Mucosa of rectum (tissue), 2 donors: ENCODE data around the gene PCLAF.
A peak's percentile ranks its signal among the peaks of the same experiment; 100 is the strongest.

Experiments used
- H3K27ac ChIP-seq, 2 donors: one replicate each; pipeline ENCODE4 v1.7.0; 2013; ENCODE audit warnings: inconsistent platforms in 2 of 2, low read depth in 2 of 2, low read length in 2 of 2
- H3K27me3 ChIP-seq, 2 donors: one replicate each; pipeline ENCODE4 v1.7.0; 2013; ENCODE audit warnings: low read length in 2 of 2; ENCODE audit not compliant: control insufficient read depth in 2 of 2, insufficient read depth in 2 of 2
- H3K36me3 ChIP-seq, 2 donors: one replicate each; pipeline ENCODE4 v1.7.0; 2013; ENCODE audit warnings: low read length in 2 of 2; ENCODE audit not compliant: control insufficient read depth in 2 of 2, insufficient read depth in 2 of 2
- H3K4me1 ChIP-seq, 2 donors: one replicate each; pipeline ENCODE4 v1.7.0; 2013; ENCODE audit warnings: low read length in 2 of 2, mild to moderate bottlenecking in 1 of 2; ENCODE audit not compliant: control insufficient read depth in 2 of 2, insufficient read depth in 2 of 2
- H3K4me3 ChIP-seq, 2 donors: one replicate each; pipeline ENCODE4 v1.7.0; 2013; ENCODE audit warnings: low read length in 2 of 2
- H3K9ac ChIP-seq, 2 donors: one replicate each; pipeline ENCODE4 v1.7.0; 2013; ENCODE audit warnings: low read length in 2 of 2, low read depth in 1 of 2, mild to moderate bottlenecking in 1 of 2
- H3K9me3 ChIP-seq, 2 donors: one replicate each; pipeline ENCODE4 v1.7.0; 2013; ENCODE audit warnings: low read length in 2 of 2; ENCODE audit not compliant: control insufficient read depth in 2 of 2
- donor health status: healthy.
- donor health status: Normal muscosa, but diverticular disease.

Gene PCLAF, protein sequence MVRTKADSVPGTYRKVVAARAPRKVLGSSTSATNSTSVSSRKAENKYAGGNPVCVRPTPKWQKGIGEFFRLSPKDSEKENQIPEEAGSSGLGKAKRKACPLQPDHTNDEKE

DNA sequence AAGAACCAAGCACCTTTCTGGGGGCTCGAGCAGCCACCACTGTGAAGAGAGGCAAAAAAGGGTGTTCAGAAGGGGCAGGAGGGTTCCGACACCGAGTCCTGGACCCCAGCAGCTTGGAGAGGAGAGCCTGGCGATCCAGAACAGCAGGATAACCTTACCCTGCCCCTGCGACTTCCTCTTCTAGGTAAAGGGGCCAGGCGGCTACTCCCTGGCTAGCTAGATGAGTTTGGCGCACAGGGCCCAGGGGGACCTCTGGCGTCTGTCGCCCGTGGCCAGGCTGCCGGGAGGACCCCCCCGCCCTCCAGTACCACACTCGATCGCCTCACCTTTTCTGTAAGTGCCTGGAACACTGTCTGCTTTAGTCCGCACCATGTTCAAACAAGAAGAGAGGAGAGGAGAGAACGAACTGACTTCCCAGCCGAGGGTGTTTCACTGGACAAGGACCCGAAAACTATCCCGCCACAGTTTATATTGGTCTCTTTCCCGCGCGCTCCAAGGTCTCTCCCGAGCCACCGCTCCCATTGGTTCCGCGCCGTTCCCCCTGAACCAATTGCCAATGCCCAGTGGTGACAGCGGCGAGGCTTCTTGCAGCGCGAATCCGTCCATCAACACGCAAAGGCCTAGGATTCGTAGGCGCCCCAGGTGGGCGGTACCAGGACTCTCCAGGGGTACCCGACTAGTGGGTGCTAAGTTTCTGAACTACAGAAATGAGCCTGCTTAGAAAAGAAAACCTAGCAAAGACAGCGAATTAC lies at the start of gene PCLAF:
Gene PCLAF, minus strand, starts transcription at position 442 of the 752 bp plus-strand sequence. Its CDS starts 70 bp downstream, at position 372.
- H3K27me3 ChIP-seq: no peaks in the 10 kb centered on the region
- no peaks in the 10 kb centered on the region for H3K36me3 ChIP-seq
- peak within 1 kb of the TSS; percentile 88 to 95 for H3K4me3 ChIP-seq
- no peak within 1 kb of the TSS for H3K27ac ChIP-seq
- no peaks in the 10 kb centered on the region for H3K9me3 ChIP-seq
- H3K4me1 ChIP-seq: peaks cover 5 to 6% of the 10 kb centered on the region in 2 donors
- H3K9ac ChIP-seq: peak within 1 kb of the TSS; percentile 61 to 72

DNA sequence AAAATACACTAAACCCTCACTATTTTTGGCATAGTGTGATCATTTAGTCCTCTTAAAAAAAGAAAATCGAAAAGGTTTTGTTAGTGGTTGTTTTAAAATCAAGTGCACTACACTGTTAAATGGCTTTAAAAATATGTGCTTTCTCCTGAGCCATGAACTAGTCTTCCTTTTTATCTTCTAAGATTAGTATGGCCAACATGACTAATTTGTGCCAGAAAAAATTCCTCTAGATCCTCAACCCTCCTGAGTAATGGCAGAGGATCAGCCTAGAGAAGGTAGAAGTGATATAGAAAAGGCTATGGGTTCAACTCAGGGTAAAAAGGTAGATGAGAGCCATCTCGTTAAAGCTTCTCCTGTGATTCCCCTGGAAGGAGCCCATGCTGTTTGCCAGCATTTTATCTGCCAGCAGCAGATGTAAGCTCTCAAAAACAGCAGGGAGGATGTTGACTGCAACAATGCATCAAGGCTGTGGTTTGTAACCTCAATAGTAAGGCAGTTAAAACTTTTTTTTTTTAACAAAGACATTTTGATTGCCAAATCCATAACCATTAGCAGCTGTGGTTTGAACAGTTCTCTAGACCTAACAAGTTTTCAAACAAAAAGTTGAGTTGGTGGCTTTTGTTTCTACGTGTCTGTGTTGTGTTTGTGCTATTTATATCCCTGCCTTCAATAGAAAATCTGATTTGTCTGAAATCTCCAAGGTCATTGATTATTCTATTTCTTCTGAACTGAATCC lies 48.9 kb upstream of the PCLAF start:
- no peaks in the 10 kb centered on the region for H3K27me3 ChIP-seq
- H3K4me3 ChIP-seq: no peak overlapping the region
- no peak overlapping the region for H3K27ac ChIP-seq
- H3K4me1 ChIP-seq: no peaks in the 10 kb centered on the region
- peaks cover 16 to 21% of the 10 kb centered on the region in 2 donors for H3K36me3 ChIP-seq
- H3K9ac ChIP-seq: no peak overlapping the region
- no peaks in the 10 kb centered on the region for H3K9me3 ChIP-seq

DNA sequence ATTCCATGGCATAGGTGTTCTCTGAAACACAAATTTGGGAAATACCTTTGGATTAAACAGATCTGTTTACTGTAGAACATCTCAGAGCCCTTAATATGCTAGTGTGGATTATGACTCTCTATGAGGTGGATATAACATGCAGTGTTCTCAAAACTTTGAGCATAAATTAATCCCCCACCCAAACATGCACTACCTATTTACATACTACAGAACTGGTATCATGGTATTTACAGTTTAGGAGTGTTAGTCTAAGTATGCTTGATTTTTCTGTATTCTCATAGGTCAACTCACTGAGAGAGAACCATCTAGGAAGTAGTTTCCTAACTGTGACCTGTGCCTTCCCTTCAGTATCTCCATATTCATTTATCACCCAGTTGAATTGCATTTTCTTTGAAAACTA lies 48.2 kb upstream of the PCLAF start:
- Histone ChIP-seq H3K9me3 (no peaks in the 10 kb centered on the region), H3K4me1 (no peaks in the 10 kb centered on the region), H3K27me3 (no peaks in the 10 kb centered on the region), H3K36me3 (peaks cover 17 to 26% of the 10 kb centered on the region in 2 donors), H3K9ac (no peak overlapping the region), H3K27ac (no peak overlapping the region), H3K4me3 (no peak overlapping the region)

DNA sequence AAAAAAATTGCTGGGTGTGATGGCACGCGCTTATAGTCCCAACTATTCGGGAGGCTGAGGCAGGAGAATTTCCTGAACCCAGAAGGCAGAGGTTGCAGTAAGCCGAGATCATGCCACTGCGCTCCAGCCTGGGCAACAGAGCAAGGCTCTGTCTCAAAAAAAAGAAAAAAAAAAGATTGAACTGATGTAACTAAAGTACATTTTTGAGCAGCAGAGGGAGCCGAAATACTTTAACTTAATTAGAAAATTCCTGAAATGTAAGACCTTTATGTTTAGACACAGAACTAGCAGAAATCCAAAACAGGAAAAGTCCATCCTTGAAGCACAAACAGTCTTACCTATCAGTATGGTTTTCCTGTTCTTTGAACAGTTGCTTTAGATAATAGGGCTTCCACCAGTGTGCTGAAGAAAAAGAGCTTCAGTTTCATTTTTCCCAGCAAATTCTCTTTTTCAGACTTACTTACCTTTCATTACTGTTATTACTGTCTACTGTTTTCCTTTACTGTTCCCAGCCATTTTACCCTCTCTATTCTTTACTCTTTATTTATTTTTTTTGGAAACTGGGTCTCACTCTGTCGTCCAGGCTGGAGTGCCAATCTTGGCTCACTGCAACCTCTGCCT lies 45.7 kb upstream of the PCLAF start:
- Histone ChIP-seq H3K27me3 (no peaks in the 10 kb centered on the region), H3K36me3 (peaks cover 33 to 35% of the 10 kb centered on the region in 2 donors)

DNA sequence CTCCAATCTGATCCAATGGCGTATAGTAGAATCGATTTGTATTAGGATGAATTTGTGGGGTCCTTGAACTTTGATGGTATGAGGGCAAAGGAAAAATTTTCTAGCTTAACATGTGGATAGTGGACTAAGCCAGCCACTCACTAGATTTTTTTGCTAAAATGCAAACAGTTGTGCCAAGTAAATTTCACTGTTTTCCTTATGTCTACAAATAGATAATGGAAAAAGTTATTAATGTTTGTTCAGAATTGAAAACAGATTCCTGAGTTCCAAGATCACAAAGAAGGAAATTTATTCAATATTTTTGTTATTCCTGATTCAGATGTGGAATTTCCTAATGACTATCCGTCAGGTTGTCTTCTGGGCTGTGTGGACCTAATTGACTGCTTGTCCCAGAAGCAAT lies 44.0 kb upstream of the PCLAF start:
- no peak overlapping the region for H3K27ac ChIP-seq
- no peak overlapping the region for H3K4me3 ChIP-seq
- H3K36me3 ChIP-seq: peaks cover 33 to 44% of the 10 kb centered on the region in 2 donors
- H3K4me1 ChIP-seq: no peaks in the 10 kb centered on the region
- H3K9ac ChIP-seq: no peak overlapping the region
- H3K27me3 ChIP-seq: no peaks in the 10 kb centered on the region
- no peaks in the 10 kb centered on the region for H3K9me3 ChIP-seq

More for the DNA sequence above, 45.7 kb upstream of the PCLAF start:
- Histone ChIP-seq H3K4me1 (no peaks in the 10 kb centered on the region), H3K9ac (no peak overlapping the region), H3K9me3 (no peaks in the 10 kb centered on the region), H3K4me3 (no peak overlapping the region), H3K27ac (no peak overlapping the region)

DNA sequence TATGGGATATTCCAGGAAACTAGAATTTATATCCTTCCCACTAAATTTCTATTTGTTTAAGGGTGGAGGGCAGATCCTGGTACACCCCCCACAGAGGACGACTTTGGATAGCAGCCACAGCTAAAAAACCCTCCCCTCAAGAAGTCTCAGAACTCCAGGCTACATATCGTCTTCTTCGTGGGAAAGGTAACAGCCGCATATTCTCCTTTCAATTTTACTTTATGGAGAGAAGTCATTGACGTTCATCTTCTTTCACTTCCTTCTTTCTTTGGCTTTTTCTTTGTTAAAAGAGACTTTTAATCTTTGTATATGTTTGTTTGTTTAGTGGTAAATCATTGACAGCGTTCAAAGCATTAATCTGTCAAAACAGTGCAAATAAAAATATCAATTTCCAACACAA lies 42.7 kb upstream of the PCLAF start:
- H3K9ac ChIP-seq: no peak overlapping the region
- H3K27ac ChIP-seq: no peak overlapping the region
- H3K9me3 ChIP-seq: no peaks in the 10 kb centered on the region
- H3K4me1 ChIP-seq: no peaks in the 10 kb centered on the region
- H3K36me3 ChIP-seq: peaks cover 30 to 44% of the 10 kb centered on the region in 2 donors
- H3K27me3 ChIP-seq: no peaks in the 10 kb centered on the region
- H3K4me3 ChIP-seq: no peak overlapping the region

DNA sequence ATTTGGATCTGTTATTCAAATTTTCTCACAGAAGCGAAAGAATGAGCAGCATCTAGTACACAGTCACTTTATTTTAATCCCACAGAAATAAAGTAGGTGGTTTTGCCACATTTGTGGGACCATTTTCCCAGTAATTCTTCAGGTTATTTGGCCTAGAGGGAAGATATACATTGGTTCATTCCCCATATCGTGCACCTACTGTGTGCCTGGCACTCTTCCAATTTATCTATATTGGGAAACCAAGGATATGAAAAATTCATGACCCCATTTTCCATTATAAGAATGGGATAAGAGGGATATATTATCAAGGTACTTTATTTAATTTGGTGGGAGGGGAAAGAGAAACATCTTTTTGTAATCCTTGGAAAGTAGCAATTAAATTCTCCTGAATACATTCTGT lies 41.5 kb upstream of the PCLAF start:
- no peak overlapping the region for H3K27ac ChIP-seq
- H3K36me3 ChIP-seq: peaks cover 38 to 51% of the 10 kb centered on the region in 2 donors
- no peaks in the 10 kb centered on the region for H3K27me3 ChIP-seq
- no peaks in the 10 kb centered on the region for H3K4me1 ChIP-seq
- no peak overlapping the region for H3K4me3 ChIP-seq
- no peaks in the 10 kb centered on the region for H3K9me3 ChIP-seq
- no peak overlapping the region for H3K9ac ChIP-seq

DNA sequence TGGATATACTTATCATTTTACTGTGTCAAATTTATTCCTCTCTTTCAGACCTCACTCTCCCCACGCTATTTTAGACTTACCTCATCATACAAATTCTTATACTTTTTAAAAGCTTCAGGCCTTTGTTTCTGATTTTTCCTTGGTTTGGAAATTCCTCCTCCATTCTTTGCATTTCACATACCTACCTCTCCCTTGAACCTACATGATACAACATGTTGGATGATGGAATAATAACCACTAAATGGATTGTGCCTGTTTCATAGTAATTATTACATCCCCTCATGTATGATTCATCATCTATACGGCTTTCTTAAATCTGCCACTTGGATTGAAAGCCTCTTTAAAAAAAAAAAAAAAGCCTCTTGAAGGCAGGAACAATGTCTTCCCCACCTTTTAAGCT lies 31.0 kb upstream of the PCLAF start:
- no peaks in the 10 kb centered on the region for H3K4me1 ChIP-seq
- H3K9me3 ChIP-seq: no peaks in the 10 kb centered on the region
- no peak overlapping the region for H3K4me3 ChIP-seq
- peaks cover 45 to 58% of the 10 kb centered on the region in 2 donors for H3K36me3 ChIP-seq
- H3K27ac ChIP-seq: no peak overlapping the region
- H3K9ac ChIP-seq: no peak overlapping the region
- H3K27me3 ChIP-seq: no peaks in the 10 kb centered on the region

DNA sequence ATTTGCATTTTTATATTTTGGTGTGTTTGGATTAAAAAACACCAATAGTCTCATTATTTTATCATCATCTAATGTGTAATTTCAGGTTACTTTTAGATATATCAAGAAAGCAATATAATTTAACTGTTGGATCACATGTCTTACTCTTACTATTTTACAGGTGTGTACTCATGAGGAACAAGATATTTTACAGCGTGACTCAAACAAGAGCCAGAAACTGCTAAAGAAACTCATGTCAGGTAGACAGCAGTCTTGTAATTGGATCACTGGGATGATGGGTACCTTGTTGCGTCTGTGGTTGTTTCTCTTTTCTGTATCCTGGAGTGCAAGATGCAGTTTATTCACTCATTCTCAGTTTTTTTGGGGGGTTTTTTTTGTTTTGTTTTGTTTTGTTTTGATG lies 19.3 kb upstream of the PCLAF start:
- H3K4me3 ChIP-seq: no peak overlapping the region
- no peaks in the 10 kb centered on the region for H3K27me3 ChIP-seq
- no peaks in the 10 kb centered on the region for H3K4me1 ChIP-seq
- H3K27ac ChIP-seq: no peak overlapping the region
- H3K9ac ChIP-seq: no peak overlapping the region
- H3K36me3 ChIP-seq: peaks cover 34 to 46% of the 10 kb centered on the region in 2 donors
- H3K9me3 ChIP-seq: no peaks in the 10 kb centered on the region

DNA sequence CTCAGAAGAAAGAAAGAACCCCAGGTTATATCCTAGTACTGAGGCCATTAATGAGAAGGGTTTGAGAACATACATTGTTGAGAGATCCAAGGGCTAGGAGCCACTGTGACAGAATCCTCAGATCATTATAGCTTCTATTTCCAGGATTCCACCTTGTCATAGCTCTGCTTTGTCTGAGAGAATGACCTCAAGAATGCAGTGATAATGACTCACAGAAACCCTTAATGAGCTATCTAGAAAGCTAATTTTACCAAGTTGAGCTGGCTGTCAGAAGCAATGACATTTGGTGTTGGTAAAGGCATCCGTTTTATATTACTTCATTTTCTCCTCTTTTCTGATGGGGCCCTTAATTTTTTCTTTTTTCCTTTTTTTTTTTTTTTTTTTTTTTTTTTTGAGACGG lies 17.3 kb upstream of the PCLAF start:
- H3K4me3 ChIP-seq: no peak overlapping the region
- no peaks in the 10 kb centered on the region for H3K9me3 ChIP-seq
- no peaks in the 10 kb centered on the region for H3K4me1 ChIP-seq
- H3K36me3 ChIP-seq: peaks cover 42 to 56% of the 10 kb centered on the region in 2 donors
- H3K27ac ChIP-seq: no peak overlapping the region
- H3K9ac ChIP-seq: no peak overlapping the region
- H3K27me3 ChIP-seq: no peaks in the 10 kb centered on the region
